Measurements from ENCODE around the gene ZFR. TPM values are rescaled to one million over a fixed set of nuclear protein-coding genes. Genes with fewer than 3 reads are reported as not detected.

The ZFR gene
- polyA plus RNA-seq, 1 of the 3 experiments (the other 2 are of a cell fraction), result 24.6 TPM

DNA sequence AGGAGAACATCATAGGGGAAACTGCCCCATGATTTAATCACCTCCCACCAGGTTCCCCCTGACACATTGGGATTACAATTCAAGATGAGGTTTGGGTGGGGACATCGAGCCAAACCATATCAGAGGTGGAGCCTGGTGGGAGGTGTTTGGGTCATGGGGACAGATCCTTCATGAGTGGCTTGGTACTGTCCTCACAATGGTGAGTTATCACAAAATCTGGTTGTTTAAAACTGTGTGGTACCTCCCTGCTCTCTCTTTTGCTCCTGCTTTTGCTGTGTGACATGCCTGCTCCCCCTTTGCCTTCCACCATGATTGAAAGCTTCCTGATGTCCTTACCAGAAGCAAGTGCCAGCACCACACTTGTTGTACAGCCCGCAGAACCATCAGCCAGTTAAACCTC is 16.2 kb upstream of the ZFR start:
- H3K79me2 ChIP-seq (ENCODE audit: insufficient read depth), result no peaks in the 10 kb centered on the region
- DNase-seq, result no peak
- H3F3A ChIP-seq (replicated peaks; ENCODE audit: insufficient read depth), result no peaks in the 10 kb centered on the region
- no peaks in the 10 kb centered on the region for H4K20me1 ChIP-seq (ENCODE audit: insufficient read depth)
- no peak overlapping the region for H3K4me2 ChIP-seq
- H3K4me1 ChIP-seq (ENCODE audit: control insufficient read depth in 1 of 2, insufficient read depth in 2 of 2, low read depth in 1 of 2, low read length in 1 of 2), result 0 out of 4 replicates have a peak, but pooled peaks cover 0 to 3% of the 10 kb centered on the region in 2 experiments
- H3K27ac ChIP-seq (ENCODE audit: low read depth in 2 of 2, low read length in 1 of 2), result no peak overlapping the region
- no peaks in the 10 kb centered on the region for H3K36me3 ChIP-seq (replicated peaks in 1 of 2; ENCODE audit: control insufficient read depth in 1 of 2, insufficient read depth in 2 of 2, low read length in 1 of 2)
- no peaks in the 10 kb centered on the region for H3K9me3 ChIP-seq
- WGBS (ENCODE audit: low lambda C conversion rate), result 44% methylated on average over 2 of the region's 2 CpGs
- H3K4me3 ChIP-seq (ENCODE audit: low read depth in 2 of 2, low read length in 1 of 2), result no peak overlapping the region
- no peaks in the 10 kb centered on the region for H3K27me3 ChIP-seq (ENCODE audit: insufficient read depth)
- H3K9me2 ChIP-seq, result no peaks in the 10 kb centered on the region
- no peak overlapping the region for H3K9ac ChIP-seq
- H2AFZ ChIP-seq (ENCODE audit: low read depth), result no peak overlapping the region
- POLR2A ChIA-PET, result no interaction called here
- CTCF ChIA-PET, result no interaction called here
- TF ChIP-seq, protein P1, sequence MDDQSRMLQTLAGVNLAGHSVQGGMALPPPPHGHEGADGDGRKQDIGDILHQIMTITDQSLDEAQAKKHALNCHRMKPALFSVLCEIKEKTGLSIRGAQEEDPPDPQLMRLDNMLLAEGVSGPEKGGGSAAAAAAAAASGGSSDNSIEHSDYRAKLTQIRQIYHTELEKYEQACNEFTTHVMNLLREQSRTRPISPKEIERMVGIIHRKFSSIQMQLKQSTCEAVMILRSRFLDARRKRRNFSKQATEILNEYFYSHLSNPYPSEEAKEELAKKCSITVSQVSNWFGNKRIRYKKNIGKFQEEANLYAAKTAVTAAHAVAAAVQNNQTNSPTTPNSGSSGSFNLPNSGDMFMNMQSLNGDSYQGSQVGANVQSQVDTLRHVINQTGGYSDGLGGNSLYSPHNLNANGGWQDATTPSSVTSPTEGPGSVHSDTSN (IDR thresholded peaks at IDR 0.05), result no peak
- no peak for TF ChIP-seq FOSL2 (IDR thresholded peaks at IDR 0.05; ENCODE audit: borderline replicate concordance, low read depth)
- no peak for TF ChIP-seq NRF1 (IDR thresholded peaks at IDR 0.05; ENCODE audit: low read depth, low read length)
- no peak for TF ChIP-seq NFIC (IDR thresholded peaks at IDR 0.05; ENCODE audit: borderline replicate concordance)
- TF ChIP-seq, protein P2, sequence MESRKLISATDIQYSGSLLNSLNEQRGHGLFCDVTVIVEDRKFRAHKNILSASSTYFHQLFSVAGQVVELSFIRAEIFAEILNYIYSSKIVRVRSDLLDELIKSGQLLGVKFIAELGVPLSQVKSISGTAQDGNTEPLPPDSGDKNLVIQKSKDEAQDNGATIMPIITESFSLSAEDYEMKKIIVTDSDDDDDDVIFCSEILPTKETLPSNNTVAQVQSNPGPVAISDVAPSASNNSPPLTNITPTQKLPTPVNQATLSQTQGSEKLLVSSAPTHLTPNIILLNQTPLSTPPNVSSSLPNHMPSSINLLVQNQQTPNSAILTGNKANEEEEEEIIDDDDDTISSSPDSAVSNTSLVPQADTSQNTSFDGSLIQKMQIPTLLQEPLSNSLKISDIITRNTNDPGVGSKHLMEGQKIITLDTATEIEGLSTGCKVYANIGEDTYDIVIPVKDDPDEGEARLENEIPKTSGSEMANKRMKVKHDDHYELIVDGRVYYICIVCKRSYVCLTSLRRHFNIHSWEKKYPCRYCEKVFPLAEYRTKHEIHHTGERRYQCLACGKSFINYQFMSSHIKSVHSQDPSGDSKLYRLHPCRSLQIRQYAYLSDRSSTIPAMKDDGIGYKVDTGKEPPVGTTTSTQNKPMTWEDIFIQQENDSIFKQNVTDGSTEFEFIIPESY (IDR thresholded peaks at IDR 0.05; ENCODE audit: borderline replicate concordance, low read depth), result no peak
- TF ChIP-seq, protein P3, sequence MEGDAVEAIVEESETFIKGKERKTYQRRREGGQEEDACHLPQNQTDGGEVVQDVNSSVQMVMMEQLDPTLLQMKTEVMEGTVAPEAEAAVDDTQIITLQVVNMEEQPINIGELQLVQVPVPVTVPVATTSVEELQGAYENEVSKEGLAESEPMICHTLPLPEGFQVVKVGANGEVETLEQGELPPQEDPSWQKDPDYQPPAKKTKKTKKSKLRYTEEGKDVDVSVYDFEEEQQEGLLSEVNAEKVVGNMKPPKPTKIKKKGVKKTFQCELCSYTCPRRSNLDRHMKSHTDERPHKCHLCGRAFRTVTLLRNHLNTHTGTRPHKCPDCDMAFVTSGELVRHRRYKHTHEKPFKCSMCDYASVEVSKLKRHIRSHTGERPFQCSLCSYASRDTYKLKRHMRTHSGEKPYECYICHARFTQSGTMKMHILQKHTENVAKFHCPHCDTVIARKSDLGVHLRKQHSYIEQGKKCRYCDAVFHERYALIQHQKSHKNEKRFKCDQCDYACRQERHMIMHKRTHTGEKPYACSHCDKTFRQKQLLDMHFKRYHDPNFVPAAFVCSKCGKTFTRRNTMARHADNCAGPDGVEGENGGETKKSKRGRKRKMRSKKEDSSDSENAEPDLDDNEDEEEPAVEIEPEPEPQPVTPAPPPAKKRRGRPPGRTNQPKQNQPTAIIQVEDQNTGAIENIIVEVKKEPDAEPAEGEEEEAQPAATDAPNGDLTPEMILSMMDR (IDR thresholded peaks at IDR 0.05), result no peak
- no peak for TF ChIP-seq SMC3 (IDR thresholded peaks at IDR 0.05; ENCODE audit: low read depth, low read length)

DNA sequence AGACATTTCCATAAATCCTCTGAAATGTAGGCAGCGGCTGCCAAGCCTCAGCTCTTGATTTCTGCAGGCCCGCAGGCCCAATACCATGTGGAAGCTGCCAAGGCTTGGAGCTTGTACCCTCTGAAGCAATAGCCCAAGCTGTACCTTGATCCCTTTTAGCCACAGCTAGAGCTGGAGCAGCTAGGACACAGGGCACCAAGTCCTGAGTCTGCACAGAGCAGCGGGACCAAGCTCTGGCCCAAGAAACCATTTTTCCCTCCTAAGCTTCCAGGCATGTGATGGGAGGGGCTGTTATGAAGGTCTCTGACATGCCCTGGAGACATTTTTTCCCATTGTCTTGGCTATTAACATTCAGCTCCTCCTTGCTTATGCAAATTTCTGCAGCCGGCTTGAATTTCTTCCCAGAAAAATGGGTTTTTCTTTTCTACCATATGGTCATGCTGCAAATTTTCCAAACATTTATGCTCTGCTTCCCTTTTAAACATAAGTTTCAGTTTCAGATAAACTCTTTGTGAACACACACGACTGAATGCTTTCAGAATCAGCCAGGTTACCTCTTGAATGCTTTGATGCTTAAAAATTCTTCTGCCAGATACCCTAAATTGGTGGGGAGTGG is 14.4 kb upstream of the ZFR start:
- Histone ChIP-seq H3K4me1 (ENCODE audit: control insufficient read depth in 1 of 2, insufficient read depth in 2 of 2, low read depth in 1 of 2, low read length in 1 of 2) (0 out of 4 replicates have a peak, but pooled peaks cover 0 to 3% of the 10 kb centered on the region in 2 experiments), H2AFZ (ENCODE audit: low read depth) (no peak overlapping the region), H3F3A (replicated peaks; ENCODE audit: insufficient read depth) (no peaks in the 10 kb centered on the region), H3K27ac (ENCODE audit: low read depth in 2 of 2, low read length in 1 of 2) (no peak overlapping the region), H3K9me2 (no peaks in the 10 kb centered on the region), H3K9me3 (no peaks in the 10 kb centered on the region), H3K4me3 (ENCODE audit: low read depth in 2 of 2, low read length in 1 of 2) (no peak overlapping the region), H3K36me3 (replicated peaks in 1 of 2; ENCODE audit: control insufficient read depth in 1 of 2, insufficient read depth in 2 of 2, low read length in 1 of 2) (no peaks in the 10 kb centered on the region), H3K27me3 (ENCODE audit: insufficient read depth) (no peaks in the 10 kb centered on the region), H3K9ac (no peak overlapping the region), H3K4me2 (no peak overlapping the region), H3K79me2 (ENCODE audit: insufficient read depth) (no peaks in the 10 kb centered on the region), H4K20me1 (ENCODE audit: insufficient read depth) (no peaks in the 10 kb centered on the region)
- ChIA-PET POLR2A (no interaction called here), CTCF (no interaction called here)
- WGBS (ENCODE audit: low lambda C conversion rate), result 36% methylated on average over 4 of the region's 5 CpGs
- no peak for DNase-seq
- TF ChIP-seq TAF1 (IDR thresholded peaks at IDR 0.05; ENCODE audit: borderline replicate concordance, low read depth, low read length), result no peak
- no peak for TF ChIP-seq GABPA (IDR thresholded peaks at IDR 0.05; ENCODE audit: low read depth)
- no peak for TF ChIP-seq JUND (IDR thresholded peaks at IDR 0.05)
- TF ChIP-seq, protein P4, sequence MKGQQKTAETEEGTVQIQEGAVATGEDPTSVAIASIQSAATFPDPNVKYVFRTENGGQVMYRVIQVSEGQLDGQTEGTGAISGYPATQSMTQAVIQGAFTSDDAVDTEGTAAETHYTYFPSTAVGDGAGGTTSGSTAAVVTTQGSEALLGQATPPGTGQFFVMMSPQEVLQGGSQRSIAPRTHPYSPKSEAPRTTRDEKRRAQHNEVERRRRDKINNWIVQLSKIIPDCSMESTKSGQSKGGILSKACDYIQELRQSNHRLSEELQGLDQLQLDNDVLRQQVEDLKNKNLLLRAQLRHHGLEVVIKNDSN (IDR thresholded peaks at IDR 0.05; ENCODE audit: borderline replicate concordance, low read depth), result no peak
- TF ChIP-seq YY1 (IDR thresholded peaks at IDR 0.05; ENCODE audit: low read depth), result no peak
- TF ChIP-seq RFX5 (IDR thresholded peaks at IDR 0.05; ENCODE audit: low read length), result no peak
- no peak for TF ChIP-seq TCF12 (IDR thresholded peaks at IDR 0.05)
- TF ChIP-seq POLR2AphosphoS5 (IDR thresholded peaks at IDR 0.05; ENCODE audit: low read depth, low read length), result no peak
- TF ChIP-seq, protein P5, sequence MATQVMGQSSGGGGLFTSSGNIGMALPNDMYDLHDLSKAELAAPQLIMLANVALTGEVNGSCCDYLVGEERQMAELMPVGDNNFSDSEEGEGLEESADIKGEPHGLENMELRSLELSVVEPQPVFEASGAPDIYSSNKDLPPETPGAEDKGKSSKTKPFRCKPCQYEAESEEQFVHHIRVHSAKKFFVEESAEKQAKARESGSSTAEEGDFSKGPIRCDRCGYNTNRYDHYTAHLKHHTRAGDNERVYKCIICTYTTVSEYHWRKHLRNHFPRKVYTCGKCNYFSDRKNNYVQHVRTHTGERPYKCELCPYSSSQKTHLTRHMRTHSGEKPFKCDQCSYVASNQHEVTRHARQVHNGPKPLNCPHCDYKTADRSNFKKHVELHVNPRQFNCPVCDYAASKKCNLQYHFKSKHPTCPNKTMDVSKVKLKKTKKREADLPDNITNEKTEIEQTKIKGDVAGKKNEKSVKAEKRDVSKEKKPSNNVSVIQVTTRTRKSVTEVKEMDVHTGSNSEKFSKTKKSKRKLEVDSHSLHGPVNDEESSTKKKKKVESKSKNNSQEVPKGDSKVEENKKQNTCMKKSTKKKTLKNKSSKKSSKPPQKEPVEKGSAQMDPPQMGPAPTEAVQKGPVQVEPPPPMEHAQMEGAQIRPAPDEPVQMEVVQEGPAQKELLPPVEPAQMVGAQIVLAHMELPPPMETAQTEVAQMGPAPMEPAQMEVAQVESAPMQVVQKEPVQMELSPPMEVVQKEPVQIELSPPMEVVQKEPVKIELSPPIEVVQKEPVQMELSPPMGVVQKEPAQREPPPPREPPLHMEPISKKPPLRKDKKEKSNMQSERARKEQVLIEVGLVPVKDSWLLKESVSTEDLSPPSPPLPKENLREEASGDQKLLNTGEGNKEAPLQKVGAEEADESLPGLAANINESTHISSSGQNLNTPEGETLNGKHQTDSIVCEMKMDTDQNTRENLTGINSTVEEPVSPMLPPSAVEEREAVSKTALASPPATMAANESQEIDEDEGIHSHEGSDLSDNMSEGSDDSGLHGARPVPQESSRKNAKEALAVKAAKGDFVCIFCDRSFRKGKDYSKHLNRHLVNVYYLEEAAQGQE (IDR thresholded peaks at IDR 0.05; ENCODE audit: low read depth, low read length), result no peak
- TF ChIP-seq FOXM1 (IDR thresholded peaks at IDR 0.05; ENCODE audit: low read depth), result no peak
